Neuronal stem cell (in vitro differentiated cells): ENCODE measurements around the gene C16orf95.

ENCODE experiments used
- DNase-seq: peaks from one replicate; pipeline ENCODE4 v3.0.0-alpha.2; 2013; ENCODE audit warnings: low spot score
- H2AFZ ChIP-seq: one replicate; pipeline ENCODE4 v1.6.1; 2013; ENCODE audit warnings: mild to moderate bottlenecking, low read length, inconsistent platforms
- H2AK5ac ChIP-seq: 2 replicates; pipeline ENCODE4 v1.6.1; 2013; ENCODE audit warnings: low read depth, mild to moderate bottlenecking, inconsistent platforms, low read length, moderate library complexity, mixed read lengths
- H2BK120ac ChIP-seq: 2 replicates; pipeline ENCODE4 v1.6.1; 2013; ENCODE audit warnings: low read depth, mild to moderate bottlenecking, inconsistent platforms, low read length, moderate library complexity, mixed read lengths
- H2BK12ac ChIP-seq: one replicate; pipeline ENCODE4 v1.6.1; 2013; ENCODE audit warnings: low read length, inconsistent platforms
- H2BK15ac ChIP-seq: 2 replicates; pipeline ENCODE4 v1.6.1; 2013; ENCODE audit warnings: mild to moderate bottlenecking, low read length, inconsistent platforms, mixed read lengths
- H2BK5ac ChIP-seq: one replicate; pipeline ENCODE4 v1.6.1; 2013; ENCODE audit warnings: inconsistent platforms, mild to moderate bottlenecking, low read length, moderate library complexity
- H3K14ac ChIP-seq: one replicate; pipeline ENCODE4 v1.6.1; 2013; ENCODE audit warnings: low read length, inconsistent platforms
- H3K18ac ChIP-seq: 2 replicates; pipeline ENCODE4 v1.6.1; 2013; ENCODE audit warnings: low read length, inconsistent platforms
- H3K23ac ChIP-seq: 2 replicates; pipeline ENCODE4 v1.6.1; 2013; ENCODE audit warnings: low read depth, mild to moderate bottlenecking, mixed read lengths, low read length, inconsistent platforms; ENCODE audit not compliant: poor library complexity
- H3K27ac ChIP-seq: replicated peaks from 3 replicates; pipeline ENCODE4 v1.5.1; 2013; ENCODE audit warnings: low read length, inconsistent platforms
- H3K27me3 ChIP-seq, 3 experiments: 2 replicates each; pipeline ENCODE4 v1.6.1; 2013; ENCODE audit warnings: low read length in 3 of 3, mild to moderate bottlenecking in 2 of 3, inconsistent platforms in 1 of 3, low read depth in 1 of 3, mixed read lengths in 1 of 3, moderate library complexity in 1 of 3; ENCODE audit not compliant: control insufficient read depth in 3 of 3, insufficient read depth in 3 of 3
- H3K36me3 ChIP-seq, 2 donors: replicated peaks in 1 of 2; 2 replicates each; pipeline ENCODE4 v1.6.1; 2013; ENCODE audit warnings: low read length in 2 of 2; ENCODE audit not compliant: control insufficient read depth in 2 of 2, insufficient read depth in 2 of 2
- H3K4ac ChIP-seq: 2 replicates; pipeline ENCODE4 v1.6.1; 2013; ENCODE audit warnings: inconsistent platforms, mild to moderate bottlenecking, low read length, moderate library complexity
- H3K4me1 ChIP-seq, 2 donors: 1 replicate in 1 of 2; 2 replicates in 1 of 2; pipeline ENCODE4 v1.6.1; 2013; ENCODE audit warnings: low read length in 2 of 2, low read depth in 1 of 2; ENCODE audit not compliant: control insufficient read depth in 2 of 2, insufficient read depth in 1 of 2
- H3K4me2 ChIP-seq: one replicate; pipeline ENCODE4 v1.6.1; 2013; ENCODE audit warnings: mild to moderate bottlenecking, low read length, inconsistent platforms; ENCODE audit not compliant: insufficient read depth, poor library complexity, severe bottlenecking
- H3K4me3 ChIP-seq, 2 donors: 2 replicates each; pipeline ENCODE4 v1.5.1; 2013; ENCODE audit warnings: low read length in 2 of 2, mild to moderate bottlenecking in 2 of 2, inconsistent platforms in 1 of 2, moderate library complexity in 1 of 2
- H3K79me1 ChIP-seq: one replicate; pipeline ENCODE4 v1.6.1; 2013; ENCODE audit warnings: low read depth, mild to moderate bottlenecking, inconsistent platforms, low read length, moderate library complexity
- H3K9ac ChIP-seq: one replicate; pipeline ENCODE4 v1.6.1; 2013; ENCODE audit warnings: mild to moderate bottlenecking, low read depth, low read length, inconsistent platforms; ENCODE audit not compliant: poor library complexity
- H3K9me3 ChIP-seq, 2 donors: replicated peaks in 1 of 2; 2 replicates each; pipeline versions ENCODE3 to v1.6.1; 2013; ENCODE audit warnings: low read length in 2 of 2, mild to moderate bottlenecking in 2 of 2, inconsistent platforms in 1 of 2, low read depth in 1 of 2, mixed read lengths in 1 of 2, moderate library complexity in 1 of 2; ENCODE audit not compliant: control insufficient read depth in 2 of 2, insufficient read depth in 1 of 2
- H4K8ac ChIP-seq: one replicate; pipeline ENCODE4 v1.6.1; 2013; ENCODE audit warnings: low read depth, mild to moderate bottlenecking, inconsistent platforms, low read length, moderate library complexity
- H4K91ac ChIP-seq: one replicate; pipeline ENCODE4 v1.6.1; 2013; ENCODE audit warnings: low read length, low read depth, mild to moderate bottlenecking, inconsistent platforms; ENCODE audit not compliant: poor library complexity
- WGBS, 2 donors: extraction: QIAGEN DNeasy Blood & Tissue Kit; methylation state at CpG; one replicate each; pipeline ENCODE4 v1.1.7; 2013; ENCODE audit warnings: missing lambda C conversion rate in 2 of 2, mixed read lengths in 1 of 2; ENCODE audit not compliant: insufficient read length in 2 of 2, insufficient replicate concordance in 1 of 2; ENCODE audit errors: extremely low coverage in 2 of 2; 5-methylcytosine and 5-hydroxymethylcytosine counted together

The C16orf95 gene

DNA sequence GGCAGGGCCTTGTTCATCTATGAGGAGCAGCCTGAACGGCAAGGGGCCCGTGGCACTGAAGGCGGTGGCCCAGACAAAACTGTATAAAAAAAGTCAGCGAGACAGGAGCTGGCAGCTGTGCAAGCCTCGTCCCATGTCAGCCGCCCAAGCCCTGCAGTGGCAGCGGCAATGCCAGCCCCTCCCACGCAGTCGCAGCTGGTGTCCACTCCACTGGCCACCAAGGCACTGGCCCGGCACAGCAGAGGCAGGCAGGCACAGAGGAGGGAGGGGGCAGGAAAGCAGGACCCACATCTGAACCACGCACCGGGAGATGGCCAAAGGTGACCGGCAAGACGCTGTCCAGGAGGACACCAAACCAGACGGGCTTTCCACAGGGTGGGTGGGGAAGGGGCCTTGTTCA is 15.9 kb upstream of the C16orf95 start:
- Histone ChIP-seq H3K27ac (no peak overlapping the region), H3K23ac (no peak overlapping the region), H3K27me3 (no peaks in the 10 kb centered on the region), H2BK120ac (no peak overlapping the region), H3K79me1 (peaks cover 4% of the 10 kb centered on the region), H3K4me3 (no peak overlapping the region), H3K9me3 (no peaks in the 10 kb centered on the region), H4K8ac (no peak overlapping the region), H3K18ac (no peak overlapping the region), H2BK5ac (no peak overlapping the region), H3K14ac (no peak overlapping the region), H3K4ac (no peak overlapping the region), H2BK12ac (no peak overlapping the region), H2BK15ac (no peak overlapping the region), H2AK5ac (no peak overlapping the region), H4K91ac (no peak overlapping the region), H2AFZ (no peak overlapping the region), H3K4me2 (no peak overlapping the region), H3K9ac (no peak overlapping the region), H3K4me1 (no peaks in the 10 kb centered on the region), H3K36me3 (peaks cover 28 to 61% of the 10 kb centered on the region in 2 donors)
- no peak for DNase-seq
- no CpG with 5 or more reads among the region's 15 CpGs for WGBS, 2 donors

DNA sequence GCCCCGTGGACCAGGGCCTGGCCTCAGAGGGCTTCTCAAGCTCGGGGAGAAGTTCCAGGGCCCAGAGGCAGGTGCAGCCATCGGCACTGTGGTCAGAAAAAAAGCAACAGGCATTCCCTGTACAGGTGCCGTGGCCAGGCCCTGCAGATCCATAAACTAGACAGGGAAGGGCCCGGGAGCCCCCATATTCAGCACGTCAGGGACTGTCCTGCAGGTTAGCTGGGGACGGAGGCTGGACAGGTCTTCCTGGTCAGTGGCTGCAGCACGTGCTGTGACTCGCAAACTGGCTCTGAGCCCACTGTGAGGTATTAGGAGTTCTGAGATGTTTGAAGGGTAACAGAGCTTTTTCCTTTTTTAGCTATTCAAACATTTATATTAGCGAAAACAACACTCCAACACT is 15.0 kb upstream of the C16orf95 start:
- no peak overlapping the region for H3K23ac ChIP-seq
- peaks cover 28 to 61% of the 10 kb centered on the region in 2 donors for H3K36me3 ChIP-seq
- H2AFZ ChIP-seq: no peak overlapping the region
- no peak overlapping the region for H2BK12ac ChIP-seq
- peak overlapping the region; percentile 64 for H3K14ac ChIP-seq
- no peak for DNase-seq
- no peaks in the 10 kb centered on the region for H3K4me1 ChIP-seq
- H4K8ac ChIP-seq: no peak overlapping the region
- no peak overlapping the region for H3K4ac ChIP-seq
- H4K91ac ChIP-seq: no peak overlapping the region
- no peak overlapping the region for H3K27ac ChIP-seq
- no CpG with 5 or more reads among the region's 10 CpGs for WGBS, 2 donors
- no peak overlapping the region for H3K4me3 ChIP-seq
- no peak overlapping the region for H3K4me2 ChIP-seq
- H2AK5ac ChIP-seq: no peak overlapping the region
- no peak overlapping the region for H2BK120ac ChIP-seq
- H3K27me3 ChIP-seq: no peaks in the 10 kb centered on the region
- H3K18ac ChIP-seq: no peak overlapping the region
- H3K9ac ChIP-seq: no peak overlapping the region
- H3K79me1 ChIP-seq: peaks cover 4% of the 10 kb centered on the region
- H2BK5ac ChIP-seq: no peak overlapping the region
- no peaks in the 10 kb centered on the region for H3K9me3 ChIP-seq
- H2BK15ac ChIP-seq: no peak overlapping the region

DNA sequence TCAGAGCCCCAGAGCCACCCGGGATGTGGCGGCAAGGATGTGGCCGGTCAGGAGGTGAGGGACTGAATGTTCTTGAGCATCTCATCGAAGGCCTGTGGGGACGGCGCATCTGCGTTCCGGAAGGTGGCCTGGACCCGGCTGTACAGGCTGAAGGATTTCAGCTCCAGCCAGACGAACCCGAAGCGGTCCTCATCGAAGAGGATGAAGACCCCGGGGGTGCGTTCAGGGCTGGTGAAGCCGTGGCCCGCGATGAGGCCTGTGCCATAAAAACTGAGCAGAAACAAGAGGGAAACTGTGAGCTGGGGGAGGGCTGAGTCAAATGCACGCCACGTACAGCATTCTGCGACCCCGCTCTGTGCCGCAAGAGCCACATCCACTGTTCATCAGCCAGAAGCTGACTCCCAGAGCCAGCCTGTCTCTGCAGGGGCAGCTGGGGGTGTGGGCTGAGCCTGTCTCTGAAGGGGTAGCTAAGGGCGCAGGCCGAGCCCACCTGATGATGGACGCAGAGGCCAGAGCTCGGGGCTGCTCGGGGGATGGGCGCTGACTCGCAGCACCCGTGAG is 14.1 kb upstream of the C16orf95 start:
- WGBS, 2 donors: no CpG with 5 or more reads among the region's 31 CpGs
- H3K18ac ChIP-seq: peak overlapping the region; percentile 13

DNA sequence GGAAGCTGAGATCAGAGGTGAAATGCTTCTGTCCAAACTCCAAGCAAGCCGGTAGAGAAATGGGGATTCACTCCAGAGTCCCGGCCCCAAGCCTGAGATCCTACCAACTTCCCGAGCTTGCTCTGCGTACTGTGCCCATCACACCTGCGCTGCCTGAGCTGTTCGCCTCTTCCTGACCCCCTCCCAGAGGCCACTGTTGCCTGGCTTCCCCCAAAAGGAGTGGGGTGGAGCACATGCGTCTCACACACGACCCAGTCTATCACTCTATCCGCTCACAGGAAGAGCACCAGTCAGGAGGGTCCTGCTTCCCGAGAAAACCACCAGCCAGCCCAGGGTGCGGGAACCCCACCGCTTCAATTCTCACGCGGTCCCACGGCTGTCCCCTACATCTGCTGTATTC is 13.5 kb upstream of the C16orf95 start:
- Histone ChIP-seq H3K23ac (no peak overlapping the region), H3K27me3 (no peaks in the 10 kb centered on the region), H2BK15ac (no peak overlapping the region), H3K9ac (no peak overlapping the region), H3K4me3 (no peak overlapping the region), H3K14ac (no peak overlapping the region), H2AFZ (no peak overlapping the region), H2BK12ac (no peak overlapping the region), H4K91ac (no peak overlapping the region), H3K79me1 (peaks cover under 1% of the 10 kb centered on the region), H2AK5ac (no peak overlapping the region), H2BK120ac (no peak overlapping the region), H3K27ac (no peak overlapping the region), H4K8ac (no peak overlapping the region), H3K18ac (no peak overlapping the region), H2BK5ac (peak overlapping the region; percentile 13), H3K4ac (no peak overlapping the region), H3K9me3 (no peaks in the 10 kb centered on the region), H3K4me2 (no peak overlapping the region), H3K4me1 (no peaks in the 10 kb centered on the region), H3K36me3 (peaks cover 24 to 61% of the 10 kb centered on the region in 2 donors)
- DNase-seq: no peak
- no CpG with 5 or more reads among the region's 15 CpGs for WGBS, 2 donors

More for the DNA sequence above, 14.1 kb upstream of the C16orf95 start:
- Histone ChIP-seq H3K4me3 (no peak overlapping the region), H4K8ac (no peak overlapping the region), H2BK15ac (no peak overlapping the region), H3K23ac (no peak overlapping the region), H3K36me3 (peaks cover 28 to 61% of the 10 kb centered on the region in 2 donors), H3K9me3 (no peaks in the 10 kb centered on the region), H3K9ac (no peak overlapping the region), H2BK12ac (no peak overlapping the region), H3K4me2 (no peak overlapping the region), H3K27me3 (no peaks in the 10 kb centered on the region), H3K14ac (no peak overlapping the region), H3K79me1 (peaks cover 3% of the 10 kb centered on the region), H2BK5ac (peak overlapping the region; percentile 13), H2AK5ac (no peak overlapping the region), H3K4me1 (no peaks in the 10 kb centered on the region), H3K27ac (no peak overlapping the region), H4K91ac (peak overlapping the region; percentile 8), H2AFZ (no peak overlapping the region), H3K4ac (no peak overlapping the region), H2BK120ac (no peak overlapping the region)
- no peak for DNase-seq
